H1 (cell line): Measurements from ENCODE around the gene LMTK2.

Source experiments
- ATF2 ChIP-seq: IDR thresholded peaks from 2 replicates; pipeline ENCODE4 v1.6.1; 2012; ENCODE audit warnings: low read length, inconsistent platforms
- CREB1 ChIP-seq: IDR thresholded peaks from 2 replicates; pipeline ENCODE4 v1.6.1; 2012; ENCODE audit warnings: inconsistent platforms
- EGR1 ChIP-seq: IDR thresholded peaks from 2 replicates; pipeline ENCODE4 v1.6.1; 2011; ENCODE audit warnings: low read depth, low read length, borderline replicate concordance
- EP300 ChIP-seq, 2 experiments: IDR thresholded peaks; 1 replicate in 1 of 2; 2 replicates in 1 of 2; pipeline ENCODE4 v1.6.1; 2011 to 2012; ENCODE audit warnings: low read depth in 2 of 2, low read length in 2 of 2, mild to moderate bottlenecking in 2 of 2, borderline replicate concordance in 1 of 2, inconsistent platforms in 1 of 2, moderate library complexity in 1 of 2
- EZH2 ChIP-seq: fragments of 200-600 bp; sonication (generic); IDR thresholded peaks from 2 replicates; pipeline ENCODE4 v1.7.1; 2012; ENCODE audit warnings: low read depth, mild to moderate bottlenecking, moderate library complexity, low read length, inconsistent platforms; ENCODE audit not compliant: severe bottlenecking
- MAX ChIP-seq: IDR thresholded peaks from 2 replicates; pipeline ENCODE4 v1.6.1; 2012; ENCODE audit warnings: inconsistent platforms
- POLR2A ChIP-seq, 2 experiments: IDR thresholded peaks; 1 replicate in 1 of 2; 2 replicates in 1 of 2; pipeline ENCODE4 v1.6.1; 2011; ENCODE audit warnings: low read depth in 2 of 2, low read length in 2 of 2, mild to moderate bottlenecking in 2 of 2; ENCODE audit errors: control extremely low read depth in 1 of 2
- POLR2AphosphoS5 ChIP-seq: IDR thresholded peaks from 2 replicates; pipeline ENCODE4 v1.6.1; 2011; ENCODE audit warnings: low read depth, low read length
- TAF1 ChIP-seq: IDR thresholded peaks from 2 replicates; pipeline ENCODE4 v1.6.1; 2011; ENCODE audit warnings: mild to moderate bottlenecking, low read depth, low read length
- TF ChIP-seq, protein P1 (sequence below): IDR thresholded peaks from 2 replicates; pipeline ENCODE4 v1.6.1; 2011; ENCODE audit warnings: low read length, improper control_type of control experiment
- TF ChIP-seq, protein P2 (sequence below), 3 experiments: IDR thresholded peaks; 1 replicate in 2 of 3; 2 replicates in 1 of 3; pipeline versions ENCODE4 v1.5.1 to v1.6.1; 2011; ENCODE audit warnings: low read length in 3 of 3, mild to moderate bottlenecking in 3 of 3, inconsistent platforms in 2 of 3, low read depth in 1 of 3, moderate library complexity in 1 of 3; ENCODE audit not compliant: insufficient read depth in 1 of 3; ENCODE audit errors: control extremely low read depth in 1 of 3

DNA sequence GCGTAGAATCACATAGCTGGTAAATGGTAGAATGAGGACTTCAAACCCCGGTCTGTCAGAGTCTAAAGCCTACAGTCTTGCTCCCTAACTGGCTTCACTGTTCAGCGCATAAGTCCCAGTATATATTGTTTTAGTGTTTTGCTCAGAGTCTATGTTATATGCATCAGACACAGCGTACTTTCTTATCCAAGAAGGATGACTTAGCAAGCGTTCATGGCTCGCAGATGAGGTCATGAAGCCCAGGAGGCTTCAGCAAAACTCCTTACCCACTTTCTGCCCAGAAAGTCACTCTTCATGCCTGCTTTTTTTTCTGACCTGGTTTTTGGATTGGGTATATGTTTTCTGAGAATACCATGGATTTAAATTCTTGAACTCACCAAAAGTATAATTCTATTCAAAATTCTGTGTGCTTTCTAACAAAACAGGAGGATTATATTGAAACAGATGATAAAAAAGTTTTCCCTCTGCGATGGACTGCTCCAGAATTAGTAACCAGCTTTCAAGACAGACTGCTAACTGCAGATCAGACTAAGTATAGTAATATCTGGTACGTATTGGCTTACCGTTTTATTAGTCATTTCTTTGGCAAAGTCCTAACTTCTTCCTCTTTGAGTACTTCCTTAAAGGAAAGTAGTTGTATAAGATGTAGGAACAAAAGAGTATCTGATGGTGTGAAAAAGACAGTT, 79.9 kb downstream of the LMTK2 start:
- TF ChIP-seq POLR2AphosphoS5 (no peak), POLR2A (IDR thresholded peaks at IDR 0.05; ENCODE audit: control extremely low read depth in 1 of 2, low read depth in 2 of 2, low read length in 2 of 2) (no peak), EP300 (IDR thresholded peaks at IDR 0.05; ENCODE audit: borderline replicate concordance in 1 of 2, low read depth in 2 of 2, low read length in 2 of 2) (no peak), MAX (no peak), EGR1 (no peak), TAF1 (no peak), ATF2 (no peak), EZH2 (no peak), CREB1 (no peak)
- TF ChIP-seq, protein P1, sequence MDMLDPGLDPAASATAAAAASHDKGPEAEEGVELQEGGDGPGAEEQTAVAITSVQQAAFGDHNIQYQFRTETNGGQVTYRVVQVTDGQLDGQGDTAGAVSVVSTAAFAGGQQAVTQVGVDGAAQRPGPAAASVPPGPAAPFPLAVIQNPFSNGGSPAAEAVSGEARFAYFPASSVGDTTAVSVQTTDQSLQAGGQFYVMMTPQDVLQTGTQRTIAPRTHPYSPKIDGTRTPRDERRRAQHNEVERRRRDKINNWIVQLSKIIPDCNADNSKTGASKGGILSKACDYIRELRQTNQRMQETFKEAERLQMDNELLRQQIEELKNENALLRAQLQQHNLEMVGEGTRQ: no peak
- TF ChIP-seq, protein P2, sequence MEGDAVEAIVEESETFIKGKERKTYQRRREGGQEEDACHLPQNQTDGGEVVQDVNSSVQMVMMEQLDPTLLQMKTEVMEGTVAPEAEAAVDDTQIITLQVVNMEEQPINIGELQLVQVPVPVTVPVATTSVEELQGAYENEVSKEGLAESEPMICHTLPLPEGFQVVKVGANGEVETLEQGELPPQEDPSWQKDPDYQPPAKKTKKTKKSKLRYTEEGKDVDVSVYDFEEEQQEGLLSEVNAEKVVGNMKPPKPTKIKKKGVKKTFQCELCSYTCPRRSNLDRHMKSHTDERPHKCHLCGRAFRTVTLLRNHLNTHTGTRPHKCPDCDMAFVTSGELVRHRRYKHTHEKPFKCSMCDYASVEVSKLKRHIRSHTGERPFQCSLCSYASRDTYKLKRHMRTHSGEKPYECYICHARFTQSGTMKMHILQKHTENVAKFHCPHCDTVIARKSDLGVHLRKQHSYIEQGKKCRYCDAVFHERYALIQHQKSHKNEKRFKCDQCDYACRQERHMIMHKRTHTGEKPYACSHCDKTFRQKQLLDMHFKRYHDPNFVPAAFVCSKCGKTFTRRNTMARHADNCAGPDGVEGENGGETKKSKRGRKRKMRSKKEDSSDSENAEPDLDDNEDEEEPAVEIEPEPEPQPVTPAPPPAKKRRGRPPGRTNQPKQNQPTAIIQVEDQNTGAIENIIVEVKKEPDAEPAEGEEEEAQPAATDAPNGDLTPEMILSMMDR (IDR thresholded peaks at IDR 0.05; ENCODE audit: control extremely low read depth in 1 of 3, insufficient read depth in 1 of 3, low read depth in 1 of 3, low read length in 3 of 3): no peak
